ENCODE results near the gene NCAN.
"Not testable (repeated sequence)": the region's sequence is repeated elsewhere in the genome, so short reads cannot be mapped to it uniquely, and the experiment has no call there.

NCAN gene

GRCh38 chr19:19223636-19224035, 11.9 kb downstream of the NCAN start:
- no peak for DNase-seq (ENCODE audit: extremely low read depth in 1 of 2, low read depth in 1 of 2)

DNA sequence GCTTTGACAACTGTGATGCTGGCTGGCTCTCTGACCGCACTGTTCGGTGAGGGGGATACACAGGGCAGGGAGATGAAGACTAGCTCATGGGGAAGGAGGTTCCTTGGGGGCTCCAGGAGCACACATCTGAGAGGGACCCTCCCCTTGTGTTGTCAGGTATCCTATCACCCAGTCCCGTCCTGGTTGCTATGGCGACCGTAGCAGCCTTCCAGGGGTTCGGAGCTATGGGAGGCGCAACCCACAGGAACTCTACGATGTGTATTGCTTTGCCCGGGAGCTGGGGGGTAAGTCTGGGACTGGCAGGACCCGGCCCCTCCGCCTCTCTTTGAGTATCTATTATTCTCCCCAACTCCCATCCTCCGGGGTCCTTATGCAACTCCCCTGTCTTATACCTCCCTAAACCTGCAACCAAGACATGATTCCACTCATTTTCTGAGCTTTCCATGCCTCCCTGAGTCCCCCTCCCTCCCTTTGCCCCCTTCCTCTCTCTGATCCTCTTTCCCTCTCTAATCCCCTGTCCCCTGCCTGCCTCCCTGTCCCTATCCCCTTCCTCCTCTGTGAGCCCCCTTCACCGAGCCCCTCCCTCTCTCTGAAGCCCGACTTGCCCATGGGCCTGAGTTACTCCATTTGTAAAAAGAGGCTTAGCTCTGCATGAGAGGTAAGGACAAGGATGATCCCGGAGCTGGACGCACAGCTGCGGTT, 12.5 kb downstream of the NCAN start:
- DNase-seq (ENCODE audit: extremely low read depth in 1 of 2, low read depth in 1 of 2), result no peak

DNA sequence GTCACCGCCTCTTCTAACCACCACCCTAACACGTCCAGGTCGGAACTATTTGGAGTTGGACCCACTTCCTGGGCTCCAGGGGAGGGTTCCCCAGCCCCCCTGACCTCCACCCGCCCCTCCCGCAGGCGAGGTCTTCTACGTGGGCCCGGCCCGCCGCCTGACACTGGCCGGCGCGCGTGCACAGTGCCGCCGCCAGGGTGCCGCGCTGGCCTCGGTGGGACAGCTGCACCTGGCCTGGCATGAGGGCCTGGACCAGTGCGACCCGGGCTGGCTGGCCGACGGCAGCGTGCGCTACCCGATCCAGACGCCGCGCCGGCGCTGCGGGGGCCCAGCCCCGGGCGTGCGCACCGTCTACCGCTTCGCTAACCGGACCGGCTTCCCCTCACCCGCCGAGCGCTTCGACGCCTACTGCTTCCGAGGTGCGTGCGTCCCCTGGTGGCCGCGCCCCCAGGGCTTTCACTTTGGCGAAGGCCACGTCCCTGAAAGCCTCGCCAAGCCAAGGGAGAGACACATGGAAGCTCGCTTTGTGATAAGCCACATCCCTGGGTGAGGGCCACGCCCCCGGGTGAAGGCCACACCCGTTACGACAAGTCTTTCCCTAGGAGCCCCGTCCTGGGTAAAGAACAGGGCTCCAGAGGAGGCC, 13.2 kb downstream of the NCAN start:
- DNase-seq (ENCODE audit: extremely low read depth in 1 of 2, low read depth in 1 of 2), result peak; percentile 47 to 54

DNA sequence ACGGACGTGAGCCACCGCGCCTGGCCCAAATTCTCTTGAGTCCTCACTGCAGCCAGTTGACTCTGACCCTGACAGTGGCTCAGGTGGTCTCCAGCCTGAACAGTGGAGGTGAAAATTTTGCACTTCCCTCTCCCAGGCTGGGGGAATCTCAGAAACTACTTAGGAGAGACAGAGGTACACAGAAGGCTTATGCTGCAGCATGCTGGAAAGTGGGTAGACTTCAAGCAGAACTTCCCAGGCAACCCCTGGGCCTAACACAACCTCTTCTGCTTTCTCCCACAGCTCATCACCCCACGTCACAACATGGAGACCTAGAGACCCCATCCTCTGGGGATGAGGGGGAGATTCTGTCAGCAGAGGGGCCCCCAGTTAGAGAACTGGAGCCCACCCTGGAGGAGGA, 14.4 kb downstream of the NCAN start:
- no peak for DNase-seq (ENCODE audit: extremely low read depth in 1 of 2, low read depth in 1 of 2)

GRCh38 chr19:19226663-19227062, 14.9 kb downstream of the NCAN start:
- DNase-seq (ENCODE audit: extremely low read depth in 1 of 2, low read depth in 1 of 2), result no peak

DNA sequence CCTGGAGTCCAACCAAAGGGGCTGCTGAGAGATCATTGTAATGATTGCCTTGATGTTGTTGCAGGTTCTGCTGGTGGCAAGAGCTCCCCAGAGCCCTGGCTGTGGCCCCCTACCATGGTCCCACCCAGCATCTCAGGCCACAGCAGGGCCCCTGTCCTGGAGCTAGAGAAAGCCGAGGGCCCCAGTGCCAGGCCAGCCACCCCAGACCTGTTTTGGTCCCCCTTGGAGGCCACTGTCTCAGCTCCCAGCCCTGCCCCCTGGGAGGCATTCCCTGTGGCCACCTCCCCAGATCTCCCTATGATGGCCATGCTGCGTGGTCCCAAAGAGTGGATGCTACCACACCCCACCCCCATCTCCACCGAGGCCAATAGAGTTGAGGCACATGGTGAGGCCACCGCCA, 15.5 kb downstream of the NCAN start:
- DNase-seq (ENCODE audit: extremely low read depth in 1 of 2, low read depth in 1 of 2), result no peak

DNA sequence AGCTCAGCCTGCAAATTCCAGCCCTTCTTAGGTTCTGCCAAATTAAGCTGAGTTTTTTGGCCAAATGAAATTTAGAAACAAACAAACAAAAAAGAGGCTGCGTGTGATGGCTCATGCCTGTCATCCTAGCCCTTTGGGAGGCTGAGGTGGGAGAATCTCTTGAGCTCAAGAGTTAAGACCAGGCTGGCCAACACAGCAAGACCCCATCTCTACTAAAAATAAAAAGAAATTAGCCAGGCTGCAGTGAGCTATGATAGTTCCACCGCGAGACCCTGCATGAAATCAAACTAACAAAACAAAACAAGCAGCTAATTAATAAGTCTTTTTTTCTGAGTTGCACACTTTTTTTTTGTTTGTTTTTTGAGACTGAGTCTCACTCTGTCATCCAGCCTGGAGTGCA, 17.9 kb downstream of the NCAN start:
- DNase-seq (ENCODE audit: extremely low read depth in 1 of 2, low read depth in 1 of 2), result no peak

GRCh38 chr19:19230999-19231398, 19.2 kb downstream of the NCAN start:
- DNase-seq (ENCODE audit: extremely low read depth in 1 of 2, low read depth in 1 of 2), result no peak

GRCh38 chr19:19232261-19232721, 20.5 kb downstream of the NCAN start:
- DNase-seq (ENCODE audit: extremely low read depth in 1 of 2, low read depth in 1 of 2), result no peak

DNA sequence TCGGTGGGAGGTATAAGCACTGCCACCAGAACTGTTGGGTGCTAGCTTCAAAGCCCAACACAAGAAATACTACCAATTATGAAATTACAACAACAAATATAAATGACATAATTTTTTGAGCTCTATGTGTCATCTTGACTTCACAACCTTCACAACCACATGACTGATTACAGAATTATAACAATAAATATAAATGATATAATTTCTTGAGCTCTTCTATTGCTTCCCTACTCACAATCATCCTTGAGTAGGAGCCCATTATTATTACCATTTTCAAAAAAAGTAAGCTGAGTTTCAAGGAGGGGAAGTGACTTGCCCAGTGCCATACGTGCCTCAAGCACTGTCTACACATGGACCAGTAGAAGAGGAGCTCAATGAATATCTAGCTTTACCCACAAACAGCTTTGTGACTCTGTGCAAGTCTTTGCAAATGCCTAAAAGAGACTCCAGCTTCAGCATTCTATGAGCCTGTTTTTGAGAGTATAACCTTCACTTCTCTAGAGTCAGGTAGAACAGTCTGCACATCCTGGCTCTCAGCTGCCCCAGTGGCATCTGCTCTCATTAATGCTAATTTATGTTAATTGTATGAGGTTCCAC, 22.6 kb downstream of the NCAN start:
- no peak for DNase-seq (ENCODE audit: extremely low read depth in 1 of 2, low read depth in 1 of 2)

GRCh38 chr19:19236173-19236572, 24.4 kb downstream of the NCAN start:
- DNase-seq (ENCODE audit: extremely low read depth in 1 of 2, low read depth in 1 of 2), result no peak

DNA sequence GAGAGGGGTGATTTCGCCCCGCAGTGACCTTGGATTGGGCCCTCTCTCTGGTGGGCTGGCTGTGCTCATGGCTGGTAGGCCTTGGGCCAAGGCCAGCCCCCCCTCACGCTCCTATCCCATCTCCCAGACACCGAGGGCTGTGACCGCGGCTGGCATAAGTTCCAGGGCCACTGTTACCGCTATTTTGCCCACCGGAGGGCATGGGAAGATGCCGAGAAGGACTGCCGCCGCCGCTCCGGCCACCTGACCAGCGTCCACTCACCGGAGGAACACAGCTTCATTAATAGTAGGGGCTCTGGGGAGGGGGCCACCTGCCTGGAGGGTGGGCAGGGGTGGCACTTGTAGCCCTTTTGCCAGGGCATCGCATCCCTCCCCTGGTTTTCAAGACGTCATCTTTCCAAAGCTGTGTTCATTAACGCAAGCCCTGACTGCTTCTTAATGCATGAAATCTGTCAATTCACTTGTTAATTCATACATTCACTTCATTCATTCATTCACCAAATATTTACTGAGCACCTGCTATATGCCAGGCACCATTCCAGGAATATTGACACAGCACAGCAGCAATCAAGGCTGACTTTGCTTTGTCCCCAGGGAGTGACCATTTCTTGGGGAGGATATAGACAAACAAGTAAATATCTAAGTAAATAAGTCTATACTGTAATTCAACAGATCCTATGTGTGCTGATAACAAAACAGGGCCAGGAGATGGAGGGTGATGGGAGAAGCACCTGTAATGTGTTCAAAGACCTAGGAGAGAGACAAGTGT, 26.6 kb downstream of the NCAN start:
- no peak for DNase-seq (ENCODE audit: extremely low read depth in 1 of 2, low read depth in 1 of 2)

- no peak for DNase-seq (ENCODE audit: extremely low read depth in 1 of 2, low read depth in 1 of 2)
These were observed 27.9 kb downstream of the NCAN start for GRCh38 chr19:19239675-19240074.

- DNase-seq (ENCODE audit: extremely low read depth in 1 of 2, low read depth in 1 of 2), result no peak
These were observed 28.7 kb downstream of the NCAN start for GRCh38 chr19:19240476-19240875.

DNA sequence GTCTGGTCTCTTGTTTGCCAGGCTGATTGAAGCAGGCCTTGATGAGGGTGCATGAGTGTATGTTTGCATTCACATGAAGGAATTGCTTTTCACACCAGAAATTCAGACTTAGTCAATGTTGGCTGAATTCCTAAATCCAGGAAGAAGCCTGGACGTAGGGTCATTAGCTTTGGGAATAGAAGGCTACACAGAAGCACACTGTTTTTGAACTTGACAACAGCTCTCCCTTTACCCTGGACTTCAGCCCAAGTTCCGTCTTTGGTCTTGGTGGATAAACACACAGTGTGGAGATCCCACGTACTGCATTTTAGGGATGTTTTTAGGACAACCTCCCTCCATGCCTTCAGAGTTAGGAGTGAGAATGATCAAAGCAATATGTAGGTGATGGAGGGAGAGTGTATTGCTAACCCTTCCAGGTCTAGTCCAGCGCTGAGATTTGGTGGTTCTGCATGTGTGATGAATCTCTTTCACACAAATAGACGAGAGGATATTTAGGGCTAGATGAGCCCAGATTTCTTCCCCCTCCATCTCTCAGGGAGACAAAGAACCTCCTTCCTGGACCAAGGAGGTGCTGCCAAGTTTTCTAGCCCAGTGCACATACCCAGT, 38.5 kb downstream of the NCAN start:
- DNase-seq (ENCODE audit: extremely low read depth in 1 of 2, low read depth in 1 of 2), result no peak

DNA sequence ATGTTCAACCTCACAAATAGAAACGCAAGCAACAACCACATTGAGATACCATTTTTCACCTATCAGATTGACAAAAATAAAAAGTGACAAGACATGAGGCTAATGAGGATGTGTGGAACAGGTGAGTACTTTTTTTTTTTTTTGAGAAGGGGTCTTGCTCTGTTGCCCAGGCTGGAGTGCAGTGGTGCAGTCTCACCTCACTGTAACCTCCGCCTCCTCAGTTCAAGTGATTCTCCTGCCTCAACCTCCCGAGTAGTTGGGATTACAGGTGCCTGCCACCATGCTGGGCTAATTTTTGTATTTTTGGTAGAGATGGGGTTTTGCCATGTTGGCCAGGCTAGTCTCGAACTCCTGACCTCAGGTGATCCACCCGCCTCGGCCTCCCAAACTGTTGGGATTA, 41.7 kb downstream of the NCAN start:
- DNase-seq (ENCODE audit: extremely low read depth in 1 of 2, low read depth in 1 of 2), result not testable (repeated sequence)

- DNase-seq (ENCODE audit: extremely low read depth in 1 of 2, low read depth in 1 of 2), result no peak
These were observed 44.6 kb downstream of the NCAN start for GRCh38 chr19:19256072-19256969.

- no peak for DNase-seq (ENCODE audit: extremely low read depth in 1 of 2, low read depth in 1 of 2)
These were observed 45.4 kb downstream of the NCAN start for GRCh38 chr19:19257137-19257536.

DNA sequence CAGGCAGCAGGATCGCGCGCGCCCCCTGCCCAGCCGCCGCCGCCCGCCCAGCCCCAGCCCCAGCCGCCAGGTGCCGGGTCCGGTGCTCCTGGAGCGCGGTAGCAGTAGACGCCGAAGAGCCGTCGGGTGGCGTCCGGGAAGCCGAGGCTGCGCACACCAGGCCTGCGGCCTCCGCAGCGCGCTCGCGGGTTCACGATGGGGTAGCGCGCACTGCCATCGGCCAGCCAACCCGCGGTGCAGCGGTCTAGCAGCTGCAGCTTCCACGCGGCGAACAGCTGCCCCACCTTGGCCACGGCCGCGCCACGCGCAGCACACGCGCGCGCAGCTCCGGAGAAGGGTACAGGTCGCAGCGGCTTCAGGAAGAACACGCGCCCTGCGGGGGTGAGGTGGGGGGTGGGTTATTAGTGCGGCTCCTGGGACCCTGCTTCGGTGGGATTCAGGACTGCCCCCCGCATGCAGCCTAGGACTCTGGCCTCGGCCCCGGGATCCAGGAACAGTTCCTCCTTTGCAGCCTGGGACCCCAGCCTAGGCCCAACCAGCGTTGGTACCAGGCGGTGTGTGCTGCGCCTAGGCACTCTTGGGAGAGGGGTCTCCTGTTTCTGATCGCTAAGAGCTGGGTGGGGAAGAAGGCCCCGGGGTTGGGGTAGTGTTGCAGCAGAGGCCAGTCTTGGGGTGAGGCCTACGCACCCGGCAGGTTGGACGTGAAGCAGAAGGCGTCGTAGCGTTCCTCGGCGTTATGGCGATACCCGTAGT, 46.3 kb downstream of the NCAN start:
- DNase-seq (ENCODE audit: extremely low read depth in 1 of 2, low read depth in 1 of 2), result no peak

Data from stimulated activated CD8-positive, alpha-beta memory T cell treated with anti-CD3 and anti-CD28 coated beads, Interleukin-7, amount 100 ng/mL, for 48 hours (primary cell).